ENCODE data around the gene STEAP1.

DNA sequence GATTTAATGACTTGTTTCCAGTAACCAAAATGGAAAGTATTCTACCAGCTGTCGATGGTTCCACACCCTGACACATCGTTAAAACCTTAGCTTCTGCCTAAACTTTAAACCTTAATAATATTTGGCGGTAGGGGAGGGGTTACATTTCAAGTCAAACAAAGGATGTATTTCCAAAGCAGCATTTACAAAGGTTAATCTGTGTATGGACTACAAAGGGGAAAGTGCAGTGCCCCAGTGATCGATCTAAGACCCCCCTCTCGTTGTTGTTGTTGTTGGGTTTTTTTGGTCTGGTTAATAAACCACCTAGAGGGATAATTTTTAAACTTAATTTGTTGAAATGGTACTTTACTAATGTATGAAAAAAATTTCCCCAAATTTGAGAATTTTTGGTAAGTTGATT, 56.2 kb downstream of the STEAP1 start:
- no peak for TF ChIP-seq RAD21 (IDR thresholded peaks at IDR 0.05)
- no peak for TF ChIP-seq CTCF (IDR thresholded peaks at IDR 0.05; ENCODE audit: low read depth, low read length, missing input control)
- TF ChIP-seq SP1 (IDR thresholded peaks at IDR 0.05), result no peak
- no peak for TF ChIP-seq YY1 (IDR thresholded peaks at IDR 0.05)
- TF ChIP-seq HNF4G (IDR thresholded peaks at IDR 0.05), result no peak
- TF ChIP-seq GABPA (IDR thresholded peaks at IDR 0.05 in 1 of 2, conservative IDR thresholded peaks at IDR 0.05 in 1 of 2), result no peak
- no peak for TF ChIP-seq REST (IDR thresholded peaks at IDR 0.05)
- no peak for TF ChIP-seq NR2F2 (IDR thresholded peaks at IDR 0.05)
- TF ChIP-seq ATF3 (IDR thresholded peaks at IDR 0.05), result no peak
- TF ChIP-seq MAX (IDR thresholded peaks at IDR 0.05), result no peak
- no peak for TF ChIP-seq TAF1 (conservative IDR thresholded peaks at IDR 0.05)
